ENCODE results near the gene RNF126.
"Not testable (repeated sequence)": the region's sequence is repeated elsewhere in the genome, so short reads cannot be mapped to it uniquely, and the experiment has no call there.

The RNF126 gene

GRCh38 chr19:662962-663681 lies at the start of gene RNF126:
RNF126 (minus strand) TSS chr19:663214; CDS start chr19:663121, 93 bp downstream.
- DNase-seq (ENCODE audit: low read depth, low spot score) = peak; percentile 77

GRCh38 chr19:711254-711653 lies 48.2 kb upstream of the RNF126 start:
- DNase-seq (ENCODE audit: low read depth, low spot score) = no peak

- DNase-seq (ENCODE audit: low read depth, low spot score) = no peak
Measured at GRCh38 chr19:710767-711166, 47.8 kb upstream of the RNF126 start.

- DNase-seq (ENCODE audit: low read depth, low spot score) = no peak
Measured at GRCh38 chr19:709965-710571, 47.1 kb upstream of the RNF126 start.

- DNase-seq (ENCODE audit: low read depth, low spot score) = no peak
Measured at GRCh38 chr19:709196-709964, 46.4 kb upstream of the RNF126 start.

GRCh38 chr19:708154-709143 lies 45.4 kb upstream of the RNF126 start, which contains the start of gene PALM:
PALM (plus strand) TSS chr19:708935; CDS start chr19:709147, 212 bp downstream.
- no peak for DNase-seq (ENCODE audit: low read depth, low spot score)

- no peak for DNase-seq (ENCODE audit: low read depth, low spot score)
Measured at GRCh38 chr19:704447-704741, 41.4 kb upstream of the RNF126 start.

GRCh38 chr19:703651-704446 lies 40.8 kb upstream of the RNF126 start:
- DNase-seq (ENCODE audit: low read depth, low spot score) = no peak

- DNase-seq (ENCODE audit: low read depth, low spot score) = no peak
Measured at GRCh38 chr19:703329-703650, 40.3 kb upstream of the RNF126 start.

GRCh38 chr19:702847-703246 lies 39.8 kb upstream of the RNF126 start:
- not testable (repeated sequence) for DNase-seq (ENCODE audit: low read depth, low spot score)

- DNase-seq (ENCODE audit: low read depth, low spot score) = not testable (repeated sequence)
Measured at GRCh38 chr19:699885-700284, 36.9 kb upstream of the RNF126 start.

GRCh38 chr19:698529-698928 lies 35.5 kb upstream of the RNF126 start:
- DNase-seq (ENCODE audit: low read depth, low spot score) = not testable (repeated sequence)

GRCh38 chr19:695352-695949 lies 32.4 kb upstream of the RNF126 start, which contains the start of gene PRSS57:
PRSS57 (minus strand) TSS chr19:695452; CDS start chr19:695430, 22 bp downstream.
- DNase-seq (ENCODE audit: low read depth, low spot score) = no peak

- DNase-seq (ENCODE audit: low read depth, low spot score) = no peak
Measured at GRCh38 chr19:694481-695351, 31.7 kb upstream of the RNF126 start.

- DNase-seq (ENCODE audit: low read depth, low spot score) = no peak
Measured at GRCh38 chr19:690203-690602, 27.2 kb upstream of the RNF126 start.

- no peak for DNase-seq (ENCODE audit: low read depth, low spot score)
Measured at GRCh38 chr19:688992-689391, 26.0 kb upstream of the RNF126 start.

- DNase-seq (ENCODE audit: low read depth, low spot score) = no peak
Measured at GRCh38 chr19:688214-688613, 25.2 kb upstream of the RNF126 start.

GRCh38 chr19:687569-688166 lies 24.7 kb upstream of the RNF126 start:
- DNase-seq (ENCODE audit: low read depth, low spot score) = no peak

Data from smooth muscle cell of the brain vasculature (primary cell).